HG03159 (cell line): Measurements from ENCODE around the gene PSG3.
"Not testable (repeated sequence)": the region's sequence is repeated elsewhere in the genome, so short reads cannot be mapped to it uniquely, and the experiment has no call there.

Experiments
- ATAC-seq: cut with Tn5 transposase; IDR thresholded peaks from one replicate; pipeline ENCODE4 v1.9.1; 2021; ENCODE audit warnings: mild to moderate bottlenecking, moderate library complexity; ENCODE audit not compliant: unreplicated experiment

The PSG3 gene

DNA sequence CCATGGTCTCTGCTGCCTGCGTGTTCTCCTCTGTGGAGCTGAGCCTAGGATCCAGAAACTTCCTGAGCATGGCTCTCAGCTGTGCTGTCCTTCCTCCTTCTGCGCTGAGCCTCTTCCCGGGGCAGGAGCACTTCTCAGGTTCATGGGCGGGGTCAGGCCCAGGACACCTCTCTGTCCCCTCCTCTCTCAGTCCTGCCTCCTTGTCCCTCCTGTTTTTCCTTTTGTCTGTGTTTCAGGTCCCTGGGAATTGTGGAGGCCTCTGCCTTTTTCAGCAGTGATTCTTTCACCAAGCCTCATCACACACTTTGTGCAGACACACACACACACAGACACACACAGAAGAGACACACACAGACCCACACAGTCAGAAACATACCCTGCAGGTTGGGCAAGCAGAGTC is at the start of gene PSG3:
TSS of gene PSG3 (minus strand) at position 101 of the 400 bp plus-strand sequence. CDS start at position 4, 97 bp downstream.
- not testable (repeated sequence) for ATAC-seq

DNA sequence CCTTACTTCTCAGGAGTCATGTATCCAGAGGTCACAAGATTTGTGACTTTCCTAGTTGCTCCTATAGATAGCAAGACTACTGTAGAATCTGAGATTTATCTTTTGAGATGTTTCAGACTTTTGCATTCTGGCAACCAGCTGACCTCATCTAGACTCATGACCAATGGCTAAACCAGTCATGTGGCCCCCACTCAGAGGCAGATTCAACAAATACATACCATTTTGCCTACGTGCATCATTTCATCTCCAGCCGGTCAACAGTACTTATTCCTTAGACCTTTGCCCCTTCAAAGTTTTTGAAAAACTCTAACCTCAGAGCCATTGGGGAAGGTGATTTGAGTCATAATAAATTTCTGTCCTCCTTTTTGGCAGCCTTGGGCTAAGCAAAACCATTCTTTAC is 48.5 kb upstream of the PSG3 start:
- ATAC-seq = not testable (repeated sequence)

- not testable (repeated sequence) for ATAC-seq
These were observed 47.5 kb upstream of the PSG3 start for GRCh38 chr19:42787766-42788165.

GRCh38 chr19:42776750-42777612 is 36.7 kb upstream of the PSG3 start:
- ATAC-seq = not testable (repeated sequence)

DNA sequence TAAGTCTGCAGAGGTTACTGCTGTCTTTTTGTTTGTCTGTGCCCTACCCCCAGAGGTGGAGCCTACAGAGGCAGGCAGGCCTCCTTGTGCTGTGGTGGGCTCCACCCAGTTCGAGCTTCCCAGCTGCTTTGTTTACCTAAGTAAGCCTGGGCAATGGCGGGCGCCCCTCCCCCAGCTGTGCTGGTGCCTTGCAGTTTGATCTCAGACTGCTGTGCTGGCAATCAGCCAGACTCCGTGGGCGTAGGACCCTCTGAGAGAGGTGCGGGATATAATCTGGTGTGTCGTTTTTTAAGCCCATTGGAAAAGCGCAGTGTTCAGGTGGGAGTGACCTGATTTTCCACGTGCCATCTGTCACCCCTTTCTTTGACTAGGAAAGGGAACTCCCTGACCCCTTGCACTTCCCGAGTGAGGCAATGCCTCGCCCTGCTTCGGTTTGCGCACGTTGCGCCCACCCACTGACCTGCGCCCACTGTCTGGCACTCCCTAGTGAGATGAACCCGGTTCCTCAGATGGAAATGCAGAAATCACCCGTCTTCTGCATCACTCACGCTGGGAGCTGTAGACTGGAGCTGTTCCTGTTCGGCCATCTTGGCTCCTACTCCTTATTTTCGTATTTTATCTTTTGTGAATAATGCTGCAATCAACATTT is 34.4 kb upstream of the PSG3 start:
- not testable (repeated sequence) for ATAC-seq

GRCh38 chr19:42767319-42767718 is 27.0 kb upstream of the PSG3 start:
- ATAC-seq = not testable (repeated sequence)

- not testable (repeated sequence) for ATAC-seq
These were observed 26.6 kb upstream of the PSG3 start for GRCh38 chr19:42766871-42767270.

GRCh38 chr19:42764836-42765235 is 24.6 kb upstream of the PSG3 start:
- ATAC-seq = no peak

- ATAC-seq = no peak
These were observed 22.5 kb upstream of the PSG3 start for GRCh38 chr19:42762789-42763188.

DNA sequence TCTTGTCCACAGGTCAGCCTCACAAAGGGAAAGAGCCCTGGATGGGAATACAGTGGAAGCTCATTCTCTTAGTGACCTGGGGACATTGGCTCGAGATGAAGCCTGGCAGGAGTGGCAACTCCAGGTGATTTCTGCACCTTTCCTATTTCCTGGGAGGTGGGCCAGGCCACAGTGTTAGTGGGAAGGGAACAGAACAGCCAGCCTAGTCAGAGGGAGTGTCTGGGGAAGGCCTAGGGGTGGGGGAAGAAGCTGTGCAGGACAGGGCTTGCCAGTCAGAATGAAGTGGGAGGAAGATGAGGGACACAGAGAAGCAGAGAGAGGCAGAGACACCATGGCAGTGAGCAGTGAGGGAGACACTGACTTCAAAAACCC is 21.6 kb upstream of the PSG3 start:
- ATAC-seq = not testable (repeated sequence)

DNA sequence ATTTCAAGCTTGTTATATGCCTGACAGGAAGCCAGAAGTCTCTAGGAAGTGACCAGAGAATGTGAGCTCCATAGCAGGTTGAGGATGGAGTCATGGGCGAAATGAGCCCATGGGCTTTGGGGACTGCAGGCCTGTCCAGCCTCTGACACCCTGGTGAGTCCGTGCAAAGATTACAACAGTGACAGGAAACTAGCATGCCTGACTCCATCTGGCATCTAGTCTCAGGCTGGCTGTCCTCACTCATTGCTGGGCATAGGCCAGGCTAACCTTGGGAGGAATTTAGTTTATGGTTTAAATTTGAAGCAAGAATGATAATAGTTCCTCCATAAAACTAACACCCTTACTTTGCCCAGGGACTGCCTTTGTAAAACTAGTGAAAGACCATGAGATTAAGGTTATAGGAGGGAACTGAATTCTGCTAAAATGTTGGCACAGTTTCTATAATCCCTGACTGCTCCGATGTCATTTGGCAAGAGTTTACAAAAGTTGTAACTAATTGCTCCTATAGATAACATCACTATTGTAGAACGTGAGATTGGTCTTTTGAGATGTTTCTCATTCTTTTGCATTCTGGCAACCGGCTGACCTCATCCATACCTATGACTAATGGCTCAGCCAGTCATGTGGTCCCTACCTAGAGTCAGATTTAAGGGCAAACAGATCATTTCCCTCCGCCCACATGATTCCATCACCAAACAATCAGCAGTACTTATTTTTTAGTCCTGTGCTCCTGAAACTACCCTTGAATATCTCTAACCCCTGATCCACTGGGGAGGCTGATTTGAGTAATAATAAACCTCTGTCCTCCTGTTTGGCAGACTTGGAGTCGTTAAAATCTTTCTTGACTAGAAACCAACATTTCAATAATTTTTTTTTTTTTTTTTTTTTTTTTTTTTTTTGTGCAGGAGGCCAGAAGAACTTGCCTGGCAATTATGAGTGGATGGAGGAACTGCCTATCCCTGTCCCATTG is 21.0 kb upstream of the PSG3 start:
- ATAC-seq = not testable (repeated sequence)

DNA sequence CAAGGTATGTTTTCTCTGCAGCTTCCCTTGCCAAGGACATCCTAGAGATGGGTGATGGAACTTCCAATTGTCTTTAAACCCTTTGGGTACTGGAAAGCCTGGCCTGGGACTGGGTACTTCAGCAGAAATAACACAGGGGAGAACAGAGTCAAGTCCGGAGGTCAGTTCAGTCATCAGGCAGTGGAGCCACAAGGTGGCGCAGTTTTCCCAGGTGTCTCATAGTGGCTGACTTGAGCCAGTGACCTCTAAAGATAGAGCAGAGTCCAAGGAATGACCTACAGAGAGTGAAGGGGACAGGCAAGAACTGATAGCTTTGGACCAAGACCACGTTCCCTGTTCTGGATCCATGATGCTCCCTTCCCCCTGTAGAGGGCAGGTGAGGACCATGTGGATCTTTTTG is 18.4 kb upstream of the PSG3 start:
- ATAC-seq = not testable (repeated sequence)

DNA sequence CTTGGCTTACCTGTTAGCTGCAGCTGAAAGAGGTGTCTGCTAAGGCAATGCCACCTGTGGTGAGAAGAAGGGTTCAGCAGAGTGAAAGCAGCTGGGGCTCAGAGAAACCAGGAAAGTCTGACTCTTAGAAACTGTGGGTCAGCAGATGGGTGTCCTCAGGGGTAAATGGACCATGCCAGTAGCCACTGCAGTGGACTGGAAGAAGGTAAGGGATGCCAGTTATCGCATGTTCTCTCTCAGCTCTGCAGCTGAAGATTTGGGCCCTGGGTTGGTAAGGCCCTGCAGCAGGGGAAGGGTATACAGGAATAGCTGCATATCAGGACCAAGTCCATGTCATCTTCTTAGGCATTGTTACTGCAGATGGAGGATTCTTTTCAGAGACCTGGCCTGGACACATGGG is 12.0 kb upstream of the PSG3 start:
- not testable (repeated sequence) for ATAC-seq

DNA sequence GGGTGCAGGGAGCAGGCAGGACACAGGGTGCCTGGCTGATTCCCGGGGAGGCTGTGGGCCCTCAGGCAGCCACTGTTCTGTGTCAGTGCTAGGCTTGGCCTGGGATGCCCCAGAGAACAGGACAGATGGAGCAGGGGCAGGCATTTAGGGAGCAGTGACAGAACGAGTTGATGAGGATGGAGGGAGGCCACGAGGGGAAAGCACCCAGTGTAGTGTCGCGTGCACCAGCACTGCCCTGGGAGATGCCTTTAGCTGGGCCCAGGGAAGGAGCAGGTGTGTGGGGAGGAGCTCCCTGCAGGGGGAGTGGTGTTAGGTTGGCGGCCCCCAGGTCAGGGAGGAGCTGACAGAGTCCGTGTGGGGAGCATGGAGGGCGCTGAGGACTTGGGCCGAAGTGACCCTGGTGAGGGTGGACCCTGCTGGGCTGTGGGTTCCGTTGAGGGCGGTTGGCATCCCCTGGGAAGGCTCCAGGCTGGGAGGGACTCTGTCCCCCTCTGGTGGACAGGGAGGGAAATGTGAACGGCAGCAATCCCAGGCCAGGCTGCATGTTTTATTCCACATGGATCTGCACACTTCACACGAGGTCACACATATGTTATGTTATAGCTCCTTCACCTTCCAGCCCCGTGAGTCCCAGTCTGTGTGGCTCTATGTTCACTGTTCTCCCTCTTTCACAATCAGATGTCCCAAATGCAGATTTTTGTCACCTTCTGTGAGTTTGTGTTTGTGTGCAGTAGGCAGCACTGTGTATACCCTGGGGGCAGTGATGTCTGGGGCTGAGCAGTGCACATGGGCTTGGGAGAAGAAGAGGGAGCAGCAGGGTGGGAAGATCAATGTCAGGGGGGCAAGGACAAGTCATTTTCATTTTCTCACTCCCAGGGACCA is 1.7 kb upstream of the PSG3 start:
- not testable (repeated sequence) for ATAC-seq

- ATAC-seq = not testable (repeated sequence)
These were observed 2.7 kb downstream of the PSG3 start for GRCh38 chr19:42737581-42738011.

DNA sequence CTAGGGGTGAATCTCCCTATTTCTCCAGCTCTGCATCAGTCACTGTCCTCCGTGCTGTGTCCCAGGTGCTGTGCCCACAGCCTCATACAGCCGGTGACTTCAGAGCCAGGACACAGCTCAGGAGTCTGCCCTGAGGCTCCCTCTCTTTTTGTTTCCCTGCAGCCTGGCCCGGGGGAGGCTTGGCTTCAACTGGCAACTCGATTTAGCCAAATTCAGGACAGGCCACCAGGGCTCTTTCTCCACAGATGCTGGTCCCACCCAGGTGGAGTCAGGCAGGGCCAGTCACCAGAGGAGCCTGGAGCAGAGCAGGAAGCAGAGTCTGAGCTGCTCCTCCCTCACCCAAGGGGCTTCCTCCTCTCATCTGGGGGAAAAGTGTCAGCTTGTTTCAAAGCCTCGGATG is 11.9 kb downstream of the PSG3 start:
- ATAC-seq = not testable (repeated sequence)

- not testable (repeated sequence) for ATAC-seq
These were observed 26.3 kb downstream of the PSG3 start for GRCh38 chr19:42714000-42714399.

- ATAC-seq = not testable (repeated sequence)
These were observed 27.5 kb downstream of the PSG3 start for GRCh38 chr19:42712753-42713152.

GRCh38 chr19:42710986-42711385 is 29.3 kb downstream of the PSG3 start:
- ATAC-seq = not testable (repeated sequence)

GRCh38 chr19:42697884-42698283 is 42.4 kb downstream of the PSG3 start:
- ATAC-seq = no peak
